Loucy (cell line): Measurements from ENCODE around the gene RGL3.

ENCODE experiments used
- EZH2phosphoT487 ChIP-seq: fragments of 200-600 bp; IDR thresholded peaks from 2 replicates; pipeline ENCODE4 v1.6.1; 2018; ENCODE audit warnings: antibody characterized with exemption, mild to moderate bottlenecking, moderate library complexity, borderline replicate concordance
- TF ChIP-seq, protein P1 (sequence below): fragments of 200-600 bp; sonication (generic); conservative IDR thresholded peaks from 2 replicates; pipeline ENCODE4 v1.5.1; 2014; ENCODE audit warnings: mild to moderate bottlenecking, antibody characterized with exemption, low read length

DNA sequence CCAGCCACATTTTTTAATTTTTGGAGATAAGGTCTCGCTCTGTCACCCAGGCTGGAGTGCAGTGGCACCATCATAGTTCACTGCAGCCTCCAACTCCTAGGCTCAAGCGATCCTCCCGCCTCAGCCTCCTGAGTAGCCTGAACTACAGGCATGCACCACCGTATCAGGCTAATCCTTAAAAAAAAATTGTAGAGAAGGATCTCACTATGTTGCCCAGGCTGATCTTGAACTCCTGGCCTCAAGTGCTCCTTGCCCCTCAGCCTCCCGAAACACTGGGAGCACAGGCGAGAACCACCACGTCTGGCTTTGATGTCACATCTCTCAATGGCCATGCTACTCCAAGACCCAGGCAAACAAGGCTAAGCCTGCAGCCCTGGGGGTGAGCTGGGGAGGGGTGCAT is 37.5 kb upstream of the RGL3 start:
- TF ChIP-seq, protein P1, sequence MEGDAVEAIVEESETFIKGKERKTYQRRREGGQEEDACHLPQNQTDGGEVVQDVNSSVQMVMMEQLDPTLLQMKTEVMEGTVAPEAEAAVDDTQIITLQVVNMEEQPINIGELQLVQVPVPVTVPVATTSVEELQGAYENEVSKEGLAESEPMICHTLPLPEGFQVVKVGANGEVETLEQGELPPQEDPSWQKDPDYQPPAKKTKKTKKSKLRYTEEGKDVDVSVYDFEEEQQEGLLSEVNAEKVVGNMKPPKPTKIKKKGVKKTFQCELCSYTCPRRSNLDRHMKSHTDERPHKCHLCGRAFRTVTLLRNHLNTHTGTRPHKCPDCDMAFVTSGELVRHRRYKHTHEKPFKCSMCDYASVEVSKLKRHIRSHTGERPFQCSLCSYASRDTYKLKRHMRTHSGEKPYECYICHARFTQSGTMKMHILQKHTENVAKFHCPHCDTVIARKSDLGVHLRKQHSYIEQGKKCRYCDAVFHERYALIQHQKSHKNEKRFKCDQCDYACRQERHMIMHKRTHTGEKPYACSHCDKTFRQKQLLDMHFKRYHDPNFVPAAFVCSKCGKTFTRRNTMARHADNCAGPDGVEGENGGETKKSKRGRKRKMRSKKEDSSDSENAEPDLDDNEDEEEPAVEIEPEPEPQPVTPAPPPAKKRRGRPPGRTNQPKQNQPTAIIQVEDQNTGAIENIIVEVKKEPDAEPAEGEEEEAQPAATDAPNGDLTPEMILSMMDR = no peak
- TF ChIP-seq EZH2phosphoT487 = no peak
